Measurements from ENCODE around the gene CCDC63.

GRCh38 chr12:110802489-110802888 is 44.3 kb upstream of the CCDC63 start:
- TF ChIP-seq ZBTB1 (CRISPR knock-in tag; IDR thresholded peaks at IDR 0.05; ENCODE audit: borderline replicate concordance, low read depth) (no peak), CTCF (IDR thresholded peaks at IDR 0.05 in 2 of 3, conservative IDR thresholded peaks at IDR 0.05 in 1 of 3; ENCODE audit: insufficient read depth in 2 of 3, low read depth in 1 of 3, low read length in 3 of 3) (no peak), POLR2AphosphoS5 (IDR thresholded peaks at IDR 0.05; ENCODE audit: control insufficient read depth, insufficient read depth, low read depth, low read length) (no peak), ETS1 (conservative IDR thresholded peaks at IDR 0.05; ENCODE audit: control insufficient read depth, low read depth, low read length) (no peak), SPI1 (IDR thresholded peaks at IDR 0.05; ENCODE audit: borderline replicate concordance, low read depth, low read length) (no peak), ELF2 (CRISPR knock-in tag; IDR thresholded peaks at IDR 0.05) (no peak), NFIC (IDR thresholded peaks at IDR 0.05) (no peak), POLR2A (conservative IDR thresholded peaks at IDR 0.05) (no peak), ESRRA (IDR thresholded peaks at IDR 0.05; ENCODE audit: borderline replicate concordance, low read depth) (no peak), ZBED1 (IDR thresholded peaks at IDR 0.05) (no peak), SETDB1 (IDR thresholded peaks at IDR 0.05; ENCODE audit: low read length) (no peak), TBP (optimal IDR thresholded peaks at IDR 0.05; ENCODE audit: low read depth, low read length) (no peak), ZNF584 (CRISPR knock-in tag; IDR thresholded peaks at IDR 0.05; ENCODE audit: low read depth) (no peak)

All from K562 (cell line).